Measurements from ENCODE around the gene SCN1A.

The SCN1A gene

GRCh38 chr2:166067229-166067628, 60.6 kb downstream of the SCN1A start:
- Histone ChIP-seq H3K9me3 (ENCODE audit: control insufficient read depth, low read length) (no peaks in the 10 kb centered on the region), H3K27me3 (ENCODE audit: control insufficient read depth, insufficient read depth, low read length) (no peaks in the 10 kb centered on the region), H3K9ac (ENCODE audit: low read length) (no peak overlapping the region), H3K4me3 (ENCODE audit: low read length) (no peak overlapping the region), H3K4me1 (ENCODE audit: control insufficient read depth, insufficient read depth, low read length) (no peaks in the 10 kb centered on the region), H3K36me3 (ENCODE audit: control insufficient read depth, insufficient read depth, low read length) (no peaks in the 10 kb centered on the region)

GRCh38 chr2:166060191-166060590, 67.6 kb downstream of the SCN1A start:
- no peaks in the 10 kb centered on the region for H3K9me3 ChIP-seq (ENCODE audit: control insufficient read depth, low read length)

DNA sequence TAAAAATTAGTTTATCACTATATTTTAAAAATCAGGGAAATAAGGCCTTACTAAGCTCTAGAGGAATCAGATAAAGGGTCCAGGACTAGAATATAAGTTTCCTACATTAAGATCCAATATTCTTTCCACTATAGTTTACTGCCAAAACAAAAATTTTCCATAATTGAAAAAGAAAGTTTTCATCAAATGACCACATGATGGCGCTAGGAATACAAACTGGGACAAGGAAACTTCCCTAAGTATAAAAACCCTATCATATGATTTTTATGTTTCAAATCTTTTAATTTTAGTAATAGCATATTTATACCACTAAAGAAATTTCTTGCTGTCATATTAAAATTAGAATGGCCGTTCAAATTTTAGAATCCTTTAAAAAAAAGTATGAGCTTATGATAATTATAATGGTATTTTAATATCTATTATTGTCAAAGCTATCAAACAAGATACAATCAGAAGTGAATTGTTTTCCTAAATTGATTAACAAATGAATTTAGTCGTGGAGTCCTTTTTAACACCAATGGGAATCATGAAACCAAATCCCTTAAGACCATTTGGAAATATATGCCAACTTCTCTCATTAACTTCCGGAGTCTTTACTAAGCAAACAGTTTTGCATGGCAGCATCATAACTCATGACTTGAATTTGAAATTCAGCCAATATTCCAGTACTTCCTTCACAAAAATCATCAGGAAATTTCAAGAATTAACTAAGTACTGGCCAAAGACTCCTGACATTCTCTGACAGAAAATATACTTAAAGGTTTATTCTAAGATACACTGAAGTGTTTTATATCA, 70.3 kb downstream of the SCN1A start:
- Histone ChIP-seq H3K9ac (ENCODE audit: low read length) (no peak overlapping the region), H3K36me3 (ENCODE audit: control insufficient read depth, insufficient read depth, low read length) (no peaks in the 10 kb centered on the region), H3K4me3 (ENCODE audit: low read length) (no peak overlapping the region), H3K27me3 (ENCODE audit: control insufficient read depth, insufficient read depth, low read length) (no peaks in the 10 kb centered on the region), H3K4me1 (ENCODE audit: control insufficient read depth, insufficient read depth, low read length) (no peaks in the 10 kb centered on the region), H3K9me3 (ENCODE audit: control insufficient read depth, low read length) (no peaks in the 10 kb centered on the region)

More at GRCh38 chr2:166060191-166060590, 67.6 kb downstream of the SCN1A start:
- Histone ChIP-seq H3K9ac (ENCODE audit: low read length) (no peak overlapping the region), H3K4me3 (ENCODE audit: low read length) (no peak overlapping the region), H3K4me1 (ENCODE audit: control insufficient read depth, insufficient read depth, low read length) (no peaks in the 10 kb centered on the region), H3K36me3 (ENCODE audit: control insufficient read depth, insufficient read depth, low read length) (no peaks in the 10 kb centered on the region), H3K27me3 (ENCODE audit: control insufficient read depth, insufficient read depth, low read length) (no peaks in the 10 kb centered on the region)

DNA sequence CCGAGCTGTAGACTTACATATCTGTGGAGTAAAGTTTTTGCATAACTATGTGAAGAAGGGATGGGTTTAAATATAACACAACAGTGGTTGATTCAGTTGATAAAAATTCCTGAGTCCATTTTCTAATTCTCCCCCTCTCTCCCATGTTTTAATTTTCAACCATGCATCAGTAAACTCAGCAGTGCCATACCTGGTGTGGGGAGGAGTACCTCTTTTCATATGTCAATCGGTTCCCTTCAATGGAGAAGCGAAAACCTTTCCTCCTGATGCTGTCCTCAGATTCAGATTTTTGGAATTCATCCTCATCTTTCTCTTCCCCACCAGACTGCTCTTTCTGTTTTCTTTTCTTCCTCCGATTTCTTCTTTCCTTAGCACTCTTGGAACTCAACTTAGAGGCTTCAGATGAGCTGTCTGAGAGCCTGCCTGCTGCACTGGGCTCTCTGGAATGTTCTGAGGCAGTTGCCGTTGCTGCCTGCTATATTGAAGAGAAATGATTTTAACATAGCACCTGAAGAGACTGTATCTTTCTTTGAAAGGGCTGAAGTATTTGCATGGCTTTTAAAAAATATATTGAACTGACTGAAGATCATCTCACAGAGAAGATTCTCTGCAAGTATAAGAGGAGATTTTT, 82.9 kb downstream of the SCN1A start:
- Histone ChIP-seq H3K36me3 (ENCODE audit: control insufficient read depth, insufficient read depth, low read length) (no peaks in the 10 kb centered on the region), H3K9me3 (ENCODE audit: control insufficient read depth, low read length) (no peaks in the 10 kb centered on the region), H3K4me3 (ENCODE audit: low read length) (no peak overlapping the region), H3K4me1 (ENCODE audit: control insufficient read depth, insufficient read depth, low read length) (no peaks in the 10 kb centered on the region), H3K9ac (ENCODE audit: low read length) (no peak overlapping the region), H3K27me3 (ENCODE audit: control insufficient read depth, insufficient read depth, low read length) (no peaks in the 10 kb centered on the region)

DNA sequence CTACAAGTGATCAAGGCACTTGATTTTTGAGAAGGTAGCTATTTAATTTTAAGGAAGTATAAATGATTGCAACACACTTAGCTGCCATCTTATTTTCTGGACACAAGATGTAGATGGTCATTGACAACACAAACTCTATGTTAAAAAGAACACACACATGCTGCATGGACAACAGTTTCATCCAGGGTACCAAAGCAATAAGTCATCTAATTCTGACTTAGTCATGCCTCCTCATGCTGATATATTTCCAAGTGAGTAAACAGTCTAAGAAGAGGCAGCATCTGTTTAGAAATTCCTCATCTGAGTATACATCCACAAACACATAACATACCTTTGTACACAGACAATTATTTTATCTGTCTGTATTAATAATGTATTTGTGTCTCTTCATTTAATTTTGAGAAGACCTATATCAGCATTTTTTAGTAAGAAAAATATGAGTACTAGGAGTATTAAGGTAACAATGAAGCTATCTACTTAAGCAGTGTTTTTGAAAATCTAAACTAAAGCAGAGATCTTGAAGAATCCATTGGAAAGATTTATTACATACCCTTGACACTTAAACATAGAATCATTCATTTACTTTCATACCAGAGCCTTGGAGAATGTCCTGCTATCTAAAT, 84.9 kb downstream of the SCN1A start:
- H3K36me3 ChIP-seq (ENCODE audit: control insufficient read depth, insufficient read depth, low read length) = no peaks in the 10 kb centered on the region
- H3K9me3 ChIP-seq (ENCODE audit: control insufficient read depth, low read length) = no peaks in the 10 kb centered on the region
- H3K9ac ChIP-seq (ENCODE audit: low read length) = no peak overlapping the region
- H3K27me3 ChIP-seq (ENCODE audit: control insufficient read depth, insufficient read depth, low read length) = no peaks in the 10 kb centered on the region
- H3K4me3 ChIP-seq (ENCODE audit: low read length) = no peak overlapping the region
- H3K4me1 ChIP-seq (ENCODE audit: control insufficient read depth, insufficient read depth, low read length) = no peaks in the 10 kb centered on the region

- no peaks in the 10 kb centered on the region for H3K9me3 ChIP-seq (ENCODE audit: control insufficient read depth, low read length)
- H3K36me3 ChIP-seq (ENCODE audit: control insufficient read depth, insufficient read depth, low read length) = no peaks in the 10 kb centered on the region
- H3K4me3 ChIP-seq (ENCODE audit: low read length) = no peak overlapping the region
- no peaks in the 10 kb centered on the region for H3K4me1 ChIP-seq (ENCODE audit: control insufficient read depth, insufficient read depth, low read length)
- H3K27me3 ChIP-seq (ENCODE audit: control insufficient read depth, insufficient read depth, low read length) = no peaks in the 10 kb centered on the region
- no peak overlapping the region for H3K9ac ChIP-seq (ENCODE audit: low read length)
These were observed 85.5 kb downstream of the SCN1A start for GRCh38 chr2:166042356-166042755.

DNA sequence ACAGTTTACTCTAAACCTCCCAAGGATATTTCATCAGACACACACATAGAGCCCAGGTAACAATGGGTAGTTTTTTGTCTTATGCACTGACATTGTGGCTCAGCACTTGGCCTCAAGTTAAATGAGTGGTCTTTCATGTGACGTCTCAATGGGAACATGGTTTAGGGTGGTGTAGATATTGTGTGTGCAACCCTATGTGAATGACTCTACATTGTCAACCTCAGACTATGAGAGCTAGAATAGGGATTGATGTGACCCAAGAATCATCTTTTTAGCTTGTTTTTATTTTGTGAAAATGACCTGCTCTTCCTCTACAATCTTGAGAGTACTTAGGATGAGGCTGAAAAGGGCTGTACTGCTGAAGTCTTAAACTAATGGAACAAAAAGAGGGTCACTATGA, 86.2 kb downstream of the SCN1A start:
- Histone ChIP-seq H3K4me1 (ENCODE audit: control insufficient read depth, insufficient read depth, low read length) (no peaks in the 10 kb centered on the region), H3K4me3 (ENCODE audit: low read length) (no peak overlapping the region), H3K36me3 (ENCODE audit: control insufficient read depth, insufficient read depth, low read length) (no peaks in the 10 kb centered on the region), H3K27me3 (ENCODE audit: control insufficient read depth, insufficient read depth, low read length) (no peaks in the 10 kb centered on the region), H3K9ac (ENCODE audit: low read length) (no peak overlapping the region), H3K9me3 (ENCODE audit: control insufficient read depth, low read length) (no peaks in the 10 kb centered on the region)

GRCh38 chr2:166032361-166032760, 95.5 kb downstream of the SCN1A start:
- no peaks in the 10 kb centered on the region for H3K9me3 ChIP-seq (ENCODE audit: control insufficient read depth, low read length)
- H3K9ac ChIP-seq (ENCODE audit: low read length) = no peak overlapping the region
- H3K36me3 ChIP-seq (ENCODE audit: control insufficient read depth, insufficient read depth, low read length) = no peaks in the 10 kb centered on the region
- no peak overlapping the region for H3K4me3 ChIP-seq (ENCODE audit: low read length)
- H3K27me3 ChIP-seq (ENCODE audit: control insufficient read depth, insufficient read depth, low read length) = no peaks in the 10 kb centered on the region
- no peaks in the 10 kb centered on the region for H3K4me1 ChIP-seq (ENCODE audit: control insufficient read depth, insufficient read depth, low read length)

GRCh38 chr2:166031054-166031453, 96.8 kb downstream of the SCN1A start:
- no peaks in the 10 kb centered on the region for H3K9me3 ChIP-seq (ENCODE audit: control insufficient read depth, low read length)
- no peaks in the 10 kb centered on the region for H3K4me1 ChIP-seq (ENCODE audit: control insufficient read depth, insufficient read depth, low read length)
- no peak overlapping the region for H3K4me3 ChIP-seq (ENCODE audit: low read length)
- H3K36me3 ChIP-seq (ENCODE audit: control insufficient read depth, insufficient read depth, low read length) = no peaks in the 10 kb centered on the region
- H3K27me3 ChIP-seq (ENCODE audit: control insufficient read depth, insufficient read depth, low read length) = no peaks in the 10 kb centered on the region
- no peak overlapping the region for H3K9ac ChIP-seq (ENCODE audit: low read length)

- Histone ChIP-seq H3K9me3 (ENCODE audit: control insufficient read depth, low read length) (no peaks in the 10 kb centered on the region), H3K4me3 (ENCODE audit: low read length) (no peak overlapping the region), H3K9ac (ENCODE audit: low read length) (no peak overlapping the region), H3K4me1 (ENCODE audit: control insufficient read depth, insufficient read depth, low read length) (no peaks in the 10 kb centered on the region), H3K27me3 (ENCODE audit: control insufficient read depth, insufficient read depth, low read length) (no peaks in the 10 kb centered on the region), H3K36me3 (ENCODE audit: control insufficient read depth, insufficient read depth, low read length) (no peaks in the 10 kb centered on the region)
These were observed 102.5 kb downstream of the SCN1A start for GRCh38 chr2:166025313-166025712.

DNA sequence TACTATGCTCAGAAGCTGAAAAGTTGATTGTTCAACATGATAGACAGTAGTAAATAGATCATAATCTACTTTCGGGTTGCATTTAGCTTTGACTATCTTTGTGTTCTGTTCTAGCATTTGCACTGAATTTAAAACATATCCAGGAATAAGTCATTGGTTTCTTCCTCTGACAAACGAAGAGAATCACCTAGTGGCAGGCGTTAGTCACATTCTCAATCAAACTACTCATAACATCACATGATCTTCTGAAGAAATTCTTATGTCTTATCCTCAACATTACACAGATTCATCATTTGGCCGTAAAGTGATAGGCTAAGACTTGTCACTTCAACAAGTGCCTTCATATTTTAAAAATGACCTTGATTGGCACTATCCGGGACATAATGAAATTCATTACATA, 110.6 kb downstream of the SCN1A start:
- Histone ChIP-seq H3K4me1 (ENCODE audit: control insufficient read depth, insufficient read depth, low read length) (no peaks in the 10 kb centered on the region), H3K36me3 (ENCODE audit: control insufficient read depth, insufficient read depth, low read length) (no peaks in the 10 kb centered on the region), H3K4me3 (ENCODE audit: low read length) (no peak overlapping the region), H3K9ac (ENCODE audit: low read length) (no peak overlapping the region), H3K9me3 (ENCODE audit: control insufficient read depth, low read length) (no peaks in the 10 kb centered on the region), H3K27me3 (ENCODE audit: control insufficient read depth, insufficient read depth, low read length) (no peaks in the 10 kb centered on the region)

DNA sequence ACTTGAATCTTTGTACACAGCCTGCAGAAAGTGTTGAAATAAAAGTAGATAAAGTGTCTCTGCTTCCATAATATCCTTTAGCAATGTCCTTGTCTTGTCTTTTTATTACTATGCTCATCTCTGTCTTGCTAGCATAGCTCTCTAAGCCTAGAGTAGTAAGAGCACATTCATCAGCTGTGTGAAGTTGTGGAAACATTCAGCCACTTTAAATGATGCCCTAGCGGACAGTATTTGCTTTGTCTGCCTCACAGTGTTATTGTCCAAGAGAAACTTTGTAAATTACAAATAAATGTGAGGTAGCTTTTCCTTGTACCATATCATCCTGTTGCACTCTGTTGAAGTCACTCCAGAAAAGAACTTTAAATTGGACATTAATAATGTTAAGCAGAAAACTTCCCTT, 113.9 kb downstream of the SCN1A start:
- Histone ChIP-seq H3K36me3 (ENCODE audit: control insufficient read depth, insufficient read depth, low read length) (no peaks in the 10 kb centered on the region), H3K27me3 (ENCODE audit: control insufficient read depth, insufficient read depth, low read length) (no peaks in the 10 kb centered on the region), H3K4me1 (ENCODE audit: control insufficient read depth, insufficient read depth, low read length) (no peaks in the 10 kb centered on the region), H3K4me3 (ENCODE audit: low read length) (no peak overlapping the region), H3K9me3 (ENCODE audit: control insufficient read depth, low read length) (no peaks in the 10 kb centered on the region), H3K9ac (ENCODE audit: low read length) (no peak overlapping the region)
